ENCODE measurements around the gene CMTM8.

The CMTM8 gene

GRCh38 chr3:32229565-32229964 is 8.9 kb upstream of the CMTM8 start:
- no peak for DNase-seq

GRCh38 chr3:32236377-32236776 is 2.1 kb upstream of the CMTM8 start:
- no peak for DNase-seq

GRCh38 chr3:32237670-32238452 is 619 bp upstream of the CMTM8 start:
- no peak for DNase-seq

- no peak for DNase-seq
Measured at GRCh38 chr3:32239307-32240158, 1.1 kb downstream of the CMTM8 start.

GRCh38 chr3:32240159-32240545 is 1.7 kb downstream of the CMTM8 start:
- peak; percentile 20 for DNase-seq

- DNase-seq, result no peak
Measured at GRCh38 chr3:32241100-32241499, 2.6 kb downstream of the CMTM8 start.

- DNase-seq, result no peak
Measured at GRCh38 chr3:32243519-32243918, 5.0 kb downstream of the CMTM8 start.

- no peak for DNase-seq
Measured at GRCh38 chr3:32245200-32245599, 6.7 kb downstream of the CMTM8 start.

GRCh38 chr3:32246079-32246675 is 7.7 kb downstream of the CMTM8 start:
- no peak for DNase-seq

GRCh38 chr3:32249184-32249782 is 10.8 kb downstream of the CMTM8 start:
- DNase-seq, result no peak

- no peak for DNase-seq
Measured at GRCh38 chr3:32254268-32254667, 15.8 kb downstream of the CMTM8 start.

GRCh38 chr3:32255345-32255744 is 16.9 kb downstream of the CMTM8 start:
- no peak for DNase-seq

- no peak for DNase-seq
Measured at GRCh38 chr3:32256206-32256605, 17.7 kb downstream of the CMTM8 start.

GRCh38 chr3:32257042-32257441 is 18.6 kb downstream of the CMTM8 start:
- DNase-seq, result no peak

GRCh38 chr3:32257641-32258438 is 19.4 kb downstream of the CMTM8 start:
- no peak for DNase-seq

- no peak for DNase-seq
Measured at GRCh38 chr3:32258869-32259268, 20.4 kb downstream of the CMTM8 start.

GRCh38 chr3:32261545-32261944 is 23.1 kb downstream of the CMTM8 start:
- no peak for DNase-seq

GRCh38 chr3:32262201-32262600 is 23.7 kb downstream of the CMTM8 start:
- DNase-seq, result no peak

GRCh38 chr3:32274306-32274705 is 35.8 kb downstream of the CMTM8 start:
- DNase-seq, result no peak

GRCh38 chr3:32275506-32275905 is 37.0 kb downstream of the CMTM8 start:
- no peak for DNase-seq

- no peak for DNase-seq
Measured at GRCh38 chr3:32276279-32276841, 37.9 kb downstream of the CMTM8 start.

- no peak for DNase-seq
Measured at GRCh38 chr3:32278714-32279113, 40.2 kb downstream of the CMTM8 start.

Measured in stimulated activated naive CD4-positive, alpha-beta T cell treated with Interleukin-2 at 50 U/mL for 16 hours (primary cell).